ENCODE results near the gene MIA. TPM values are rescaled to one million over a fixed set of nuclear protein-coding genes. Genes with fewer than 3 reads are reported as not detected.
"Not testable (repeated sequence)": the region's sequence is repeated elsewhere in the genome, so short reads cannot be mapped to it uniquely, and the experiment has no call there.

MIA gene
- total RNA-seq, 1 experiment from 2014 or later: 0.75 TPM

DNA sequence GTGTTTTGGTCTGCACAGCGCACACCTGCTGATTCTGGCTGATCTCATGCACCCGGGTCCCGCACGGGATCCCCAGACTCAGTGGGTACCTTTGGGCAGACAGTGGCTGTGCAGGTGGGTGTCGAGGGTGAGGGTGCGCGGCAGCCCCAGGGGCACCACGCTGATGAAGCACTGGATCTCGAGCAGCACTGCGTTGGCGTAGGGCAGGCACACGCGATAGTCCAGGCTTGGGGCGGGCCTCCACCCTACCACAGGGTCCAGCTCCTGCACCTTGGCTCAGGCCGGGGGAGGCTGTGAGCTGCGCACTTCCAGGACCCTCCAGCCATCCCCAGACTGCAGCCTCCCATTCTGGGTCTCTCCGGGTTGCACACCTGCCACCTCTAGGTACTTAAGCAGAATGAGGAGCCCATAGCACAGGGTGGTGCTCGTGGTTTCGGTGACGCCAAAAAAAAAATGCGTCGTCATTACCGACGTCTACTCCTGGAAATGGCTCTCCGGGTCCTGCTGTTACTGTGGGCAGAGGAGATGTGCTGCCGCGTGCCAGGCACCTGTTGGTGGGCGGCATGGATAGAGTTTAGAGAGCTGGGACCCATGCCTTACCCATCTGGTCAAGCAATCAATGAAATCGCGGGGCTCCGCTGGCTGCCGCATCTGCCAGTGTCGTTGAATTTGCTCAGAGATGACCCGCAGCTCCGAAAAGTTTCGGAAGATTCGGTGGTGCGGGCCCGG lies 34.2 kb downstream of the MIA start:
- BruUV-seq (replicated peaks): no TSS peak
- Histone ChIP-seq H3K36me3 (ENCODE audit: insufficient read depth, low read length, poor library complexity, severe bottlenecking) (peaks cover 24% of the 10 kb centered on the region), H3K27me3 (replicated peaks; ENCODE audit: insufficient read depth, low read depth, low read length, poor library complexity) (no peaks in the 10 kb centered on the region), H3K27ac (ENCODE audit: low read depth, low read length, poor library complexity, severe bottlenecking) (no peak overlapping the region), H3K9me3 (ENCODE audit: low read depth, low read length, poor library complexity, severe bottlenecking) (no peaks in the 10 kb centered on the region), H3K4me1 (ENCODE audit: insufficient read depth, low read length, poor library complexity, severe bottlenecking) (peaks cover 39% of the 10 kb centered on the region), H3K4me3 (ENCODE audit: low read depth, low read length, poor library complexity, severe bottlenecking) (no peak overlapping the region)
- CTCF ChIA-PET: no interaction called here
- DNase-seq (ENCODE audit: low spot score): no peak
- TF ChIP-seq, protein P1, sequence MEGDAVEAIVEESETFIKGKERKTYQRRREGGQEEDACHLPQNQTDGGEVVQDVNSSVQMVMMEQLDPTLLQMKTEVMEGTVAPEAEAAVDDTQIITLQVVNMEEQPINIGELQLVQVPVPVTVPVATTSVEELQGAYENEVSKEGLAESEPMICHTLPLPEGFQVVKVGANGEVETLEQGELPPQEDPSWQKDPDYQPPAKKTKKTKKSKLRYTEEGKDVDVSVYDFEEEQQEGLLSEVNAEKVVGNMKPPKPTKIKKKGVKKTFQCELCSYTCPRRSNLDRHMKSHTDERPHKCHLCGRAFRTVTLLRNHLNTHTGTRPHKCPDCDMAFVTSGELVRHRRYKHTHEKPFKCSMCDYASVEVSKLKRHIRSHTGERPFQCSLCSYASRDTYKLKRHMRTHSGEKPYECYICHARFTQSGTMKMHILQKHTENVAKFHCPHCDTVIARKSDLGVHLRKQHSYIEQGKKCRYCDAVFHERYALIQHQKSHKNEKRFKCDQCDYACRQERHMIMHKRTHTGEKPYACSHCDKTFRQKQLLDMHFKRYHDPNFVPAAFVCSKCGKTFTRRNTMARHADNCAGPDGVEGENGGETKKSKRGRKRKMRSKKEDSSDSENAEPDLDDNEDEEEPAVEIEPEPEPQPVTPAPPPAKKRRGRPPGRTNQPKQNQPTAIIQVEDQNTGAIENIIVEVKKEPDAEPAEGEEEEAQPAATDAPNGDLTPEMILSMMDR (conservative IDR thresholded peaks at IDR 0.05; ENCODE audit: low read depth, low read length): no peak
- TF ChIP-seq EZH2 (IDR thresholded peaks at IDR 0.05; ENCODE audit: borderline replicate concordance, low read depth, low read length, poor library complexity, severe bottlenecking): no peak
- intact Hi-C loops (cut with micrococcal nuclease; ENCODE audit: unreplicated experiment): loop anchor here (10.0 kb wide), 1 partner anchor 95 kb away; the partner anchor contains the start of genes COQ8B and ITPKC
- POLR2A ChIA-PET (ENCODE audit: low non-redundant PET): no interaction called here

DNA sequence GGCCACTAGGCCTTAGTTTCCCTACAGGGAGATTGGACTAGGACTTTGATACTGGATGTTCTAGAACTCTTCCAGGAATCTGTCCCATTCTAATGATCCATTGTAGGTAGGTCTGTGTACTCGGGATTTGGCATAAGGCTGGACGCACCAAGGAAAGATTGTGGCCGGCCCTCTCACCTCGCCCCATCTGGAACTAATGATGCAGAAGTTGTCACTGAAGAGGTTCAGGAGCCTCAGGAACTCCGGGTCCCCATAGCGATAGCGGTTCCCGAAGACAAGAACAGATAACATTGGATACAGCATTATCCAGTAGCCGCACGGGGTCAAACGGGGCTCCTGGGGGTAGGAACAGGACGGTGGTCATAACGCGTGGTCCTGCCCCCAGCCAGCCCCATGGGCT lies 34.8 kb downstream of the MIA start:
- no TSS peak for BruUV-seq (replicated peaks)
- TF ChIP-seq, protein P1 (conservative IDR thresholded peaks at IDR 0.05; ENCODE audit: low read depth, low read length): no peak
- no peak for TF ChIP-seq EZH2 (IDR thresholded peaks at IDR 0.05; ENCODE audit: borderline replicate concordance, low read depth, low read length, poor library complexity, severe bottlenecking)
- Histone ChIP-seq H3K27me3 (replicated peaks; ENCODE audit: insufficient read depth, low read depth, low read length, poor library complexity) (no peaks in the 10 kb centered on the region), H3K36me3 (ENCODE audit: insufficient read depth, low read length, poor library complexity, severe bottlenecking) (peaks cover 24% of the 10 kb centered on the region), H3K4me3 (ENCODE audit: low read depth, low read length, poor library complexity, severe bottlenecking) (no peak overlapping the region), H3K9me3 (ENCODE audit: low read depth, low read length, poor library complexity, severe bottlenecking) (no peaks in the 10 kb centered on the region), H3K27ac (ENCODE audit: low read depth, low read length, poor library complexity, severe bottlenecking) (no peak overlapping the region), H3K4me1 (ENCODE audit: insufficient read depth, low read length, poor library complexity, severe bottlenecking) (peaks cover 35% of the 10 kb centered on the region)
- ChIA-PET CTCF (no interaction called here), POLR2A (ENCODE audit: low non-redundant PET) (no interaction called here)
- intact Hi-C loops (cut with micrococcal nuclease; ENCODE audit: unreplicated experiment): no loop called here
- no peak for DNase-seq (ENCODE audit: low spot score)

DNA sequence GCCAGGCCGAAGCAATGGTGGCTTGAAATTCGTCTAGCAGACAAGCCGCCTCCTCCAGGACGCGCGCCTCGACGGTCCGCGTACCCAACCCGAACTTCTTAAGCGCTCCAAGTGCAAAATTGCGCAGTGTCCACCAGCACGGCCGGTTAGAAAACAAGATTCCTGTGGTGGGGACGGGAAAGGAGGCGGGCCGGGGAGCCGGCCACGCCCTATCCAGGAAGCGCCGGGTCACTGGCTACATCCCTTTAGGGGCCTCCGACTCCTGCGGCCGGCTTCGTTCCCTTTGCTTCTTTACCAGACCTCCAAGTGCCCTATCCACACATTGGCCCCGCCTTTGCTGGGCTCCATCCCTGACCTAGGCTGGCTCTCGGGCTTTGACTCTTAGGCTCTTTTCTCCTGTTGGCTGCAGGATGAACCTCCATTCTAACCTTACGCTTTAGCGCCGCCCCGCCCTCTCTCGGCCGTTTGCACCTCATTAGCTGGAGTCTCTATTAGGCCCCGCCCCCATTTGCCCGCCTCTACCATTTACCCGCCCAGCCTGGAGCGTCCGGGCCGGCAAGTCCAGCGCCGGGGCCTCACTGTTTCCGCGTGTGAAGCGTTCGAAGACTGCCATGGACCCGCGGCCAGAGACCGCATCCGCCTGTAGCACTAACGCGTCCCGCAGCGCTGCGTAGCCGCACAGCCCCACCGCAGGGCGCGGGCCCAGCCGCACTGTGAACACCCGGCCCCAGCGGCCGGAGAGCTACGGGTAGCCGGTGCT lies 35.5 kb downstream of the MIA start:
- Histone ChIP-seq H3K4me3 (ENCODE audit: low read depth, low read length, poor library complexity, severe bottlenecking) (peak overlapping the region; percentile 27), H3K36me3 (ENCODE audit: insufficient read depth, low read length, poor library complexity, severe bottlenecking) (peaks cover 21% of the 10 kb centered on the region), H3K4me1 (ENCODE audit: insufficient read depth, low read length, poor library complexity, severe bottlenecking) (peaks cover 30% of the 10 kb centered on the region)
- peak; percentile 52 for DNase-seq (ENCODE audit: low spot score)
- H3K9me3 ChIP-seq (ENCODE audit: low read depth, low read length, poor library complexity, severe bottlenecking); BruUV-seq (replicated peaks); intact Hi-C loops (cut with micrococcal nuclease; ENCODE audit: unreplicated experiment); POLR2A ChIA-PET (ENCODE audit: low non-redundant PET); H3K27ac ChIP-seq (ENCODE audit: low read depth, low read length, poor library complexity, severe bottlenecking); CTCF ChIA-PET; H3K27me3 ChIP-seq (replicated peaks; ENCODE audit: insufficient read depth, low read depth, low read length, poor library complexity): not testable (repeated sequence)
